Activated gamma-delta T cell treated with anti-CD3 and anti-CD28 coated beads, Interleukin-2, amount 50 U/mL, for 16 hours (primary cell): ENCODE measurements around the gene SEZ6L.
"Not testable (repeated sequence)": the region's sequence is repeated elsewhere in the genome, so short reads cannot be mapped to it uniquely, and the experiment has no call there.

Experiments used
- DNase-seq: peaks from one replicate; pipeline ENCODE4 v3.0.0-alpha.2; 2020; ENCODE audit warnings: low read depth

Gene SEZ6L

GRCh38 chr22:26385164-26385563, 215.9 kb downstream of the SEZ6L start:
- no peak for DNase-seq

GRCh38 chr22:26389125-26389524, 219.9 kb downstream of the SEZ6L start:
- no peak for DNase-seq

- DNase-seq, result no peak
These were observed 221.8 kb downstream of the SEZ6L start for GRCh38 chr22:26391091-26391490.

GRCh38 chr22:26391623-26392022, 222.4 kb downstream of the SEZ6L start:
- DNase-seq, result no peak

GRCh38 chr22:26393929-26394328, 224.7 kb downstream of the SEZ6L start:
- no peak for DNase-seq

- DNase-seq, result no peak
These were observed 225.5 kb downstream of the SEZ6L start for GRCh38 chr22:26394777-26395176.

- no peak for DNase-seq
These were observed 226.7 kb downstream of the SEZ6L start for GRCh38 chr22:26395926-26396325.

GRCh38 chr22:26398741-26399153, 229.5 kb downstream of the SEZ6L start:
- DNase-seq, result peak; percentile 7

GRCh38 chr22:26399289-26399688, 230.0 kb downstream of the SEZ6L start:
- no peak for DNase-seq

GRCh38 chr22:26401726-26402125, 232.5 kb downstream of the SEZ6L start:
- DNase-seq, result no peak

GRCh38 chr22:26404851-26405421, 235.7 kb downstream of the SEZ6L start:
- no peak for DNase-seq

- no peak for DNase-seq
These were observed 236.9 kb downstream of the SEZ6L start for GRCh38 chr22:26406118-26406517.

- DNase-seq, result not testable (repeated sequence)
These were observed 239.4 kb downstream of the SEZ6L start for GRCh38 chr22:26408562-26409220.

GRCh38 chr22:26409719-26410335, 240.6 kb downstream of the SEZ6L start:
- DNase-seq, result no peak

- no peak for DNase-seq
These were observed 241.1 kb downstream of the SEZ6L start for GRCh38 chr22:26410386-26410785.

GRCh38 chr22:26414347-26414746, 245.1 kb downstream of the SEZ6L start:
- DNase-seq, result no peak

GRCh38 chr22:26416256-26416655, 247.0 kb downstream of the SEZ6L start:
- no peak for DNase-seq

- no peak for DNase-seq
These were observed 247.5 kb downstream of the SEZ6L start for GRCh38 chr22:26416670-26417276.

GRCh38 chr22:26417406-26417805, 248.1 kb downstream of the SEZ6L start:
- DNase-seq, result no peak

GRCh38 chr22:26418620-26419019, 249.4 kb downstream of the SEZ6L start:
- no peak for DNase-seq

GRCh38 chr22:26426924-26427323, 257.7 kb downstream of the SEZ6L start:
- DNase-seq, result no peak

- peak; percentile 60 for DNase-seq
These were observed 259.5 kb downstream of the SEZ6L start, which contains the start of gene ASPHD2 for GRCh38 chr22:26428515-26429457. Gene ASPHD2, plus strand, starts transcription at chr22:26429260. Its CDS starts 4,356 bp downstream, at chr22:26433616.
